Measurements from ENCODE around the gene KIF27.
A peak's percentile ranks its signal among the peaks of the same experiment; 100 is the strongest.
"Not testable (repeated sequence)": the region's sequence is repeated elsewhere in the genome, so short reads cannot be mapped to it uniquely, and the experiment has no call there.

KIF27 gene

DNA sequence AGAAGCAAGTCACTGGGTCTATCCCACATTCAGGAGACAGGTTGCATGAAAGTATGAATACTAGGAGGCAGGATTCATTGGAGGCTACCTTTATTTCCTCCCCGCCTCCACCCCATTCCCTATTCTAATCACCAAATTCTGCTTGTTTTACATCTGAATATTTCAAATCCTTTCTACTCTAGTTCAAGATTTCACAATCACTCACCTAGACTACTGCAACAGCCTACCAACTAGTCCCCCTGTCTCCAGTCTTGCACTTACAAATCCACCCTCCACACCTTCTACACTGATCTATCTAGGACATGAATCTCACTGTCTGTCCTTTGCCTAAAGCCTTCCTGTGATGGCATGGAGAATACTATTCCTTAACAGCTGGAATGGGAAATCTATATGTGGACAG is 6.4 kb upstream of the KIF27 start:
- no peak for DNase-seq

DNA sequence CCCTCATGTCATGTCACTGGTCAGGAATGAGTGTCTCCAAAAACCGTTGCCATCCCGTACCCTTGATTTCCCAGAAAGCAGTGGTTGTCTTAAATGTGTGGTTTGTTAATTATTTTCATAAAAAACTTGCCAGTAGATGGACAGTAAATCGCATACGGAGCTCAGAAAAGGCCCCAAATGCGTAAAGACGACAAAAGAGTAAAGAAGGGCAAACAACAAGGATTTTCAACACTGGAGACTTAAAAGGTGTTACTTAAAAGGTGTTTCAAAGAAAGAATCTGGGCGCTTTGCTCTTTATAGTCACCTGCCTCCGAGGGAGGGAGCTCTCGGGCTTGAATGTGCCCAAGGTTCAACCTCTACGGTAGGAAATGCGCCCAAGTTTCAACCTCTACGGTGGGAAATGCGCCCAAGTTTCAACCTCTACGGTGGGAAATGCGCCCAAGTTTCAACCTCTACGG is 734 bp downstream of the KIF27 start:
- DNase-seq, result no peak

DNA sequence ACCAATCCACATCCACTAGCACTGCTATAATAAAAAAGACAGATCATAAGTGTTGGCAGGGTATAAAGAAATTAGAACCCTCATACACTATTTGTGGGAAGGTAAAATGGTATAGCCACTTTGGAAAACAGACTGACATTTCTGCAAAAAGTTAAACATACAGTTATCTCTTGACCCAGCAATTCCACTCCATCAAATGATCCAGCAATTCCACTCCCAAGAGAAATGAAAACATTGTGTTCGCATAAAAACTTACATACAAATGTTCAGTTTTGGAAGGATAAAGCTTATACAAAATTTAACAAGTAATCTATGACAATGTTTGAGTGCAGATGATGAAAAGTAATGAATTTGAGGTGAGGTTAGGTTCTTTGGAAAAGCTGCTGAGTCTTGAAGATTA is 2.1 kb downstream of the KIF27 start:
- DNase-seq, result no peak

DNA sequence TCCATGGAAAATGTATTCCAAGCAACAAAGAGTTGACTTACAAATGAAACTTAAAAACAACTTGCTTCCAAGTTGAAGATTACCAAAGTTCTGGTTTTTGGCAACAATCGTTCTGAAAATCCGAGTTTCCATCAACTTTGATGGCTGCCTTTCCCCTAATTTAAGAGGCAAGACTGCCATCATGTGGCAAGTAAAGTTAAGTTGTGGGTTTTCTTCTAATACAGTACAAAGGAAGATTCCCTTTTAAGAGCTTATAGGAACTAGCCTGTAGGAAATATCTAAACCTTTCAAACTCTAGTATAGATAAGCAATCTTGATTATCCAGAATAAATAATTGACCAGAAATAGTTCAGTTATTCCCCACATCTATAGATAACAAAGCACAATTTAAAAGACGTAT is 9.0 kb downstream of the KIF27 start:
- DNase-seq, result not testable (repeated sequence)

DNA sequence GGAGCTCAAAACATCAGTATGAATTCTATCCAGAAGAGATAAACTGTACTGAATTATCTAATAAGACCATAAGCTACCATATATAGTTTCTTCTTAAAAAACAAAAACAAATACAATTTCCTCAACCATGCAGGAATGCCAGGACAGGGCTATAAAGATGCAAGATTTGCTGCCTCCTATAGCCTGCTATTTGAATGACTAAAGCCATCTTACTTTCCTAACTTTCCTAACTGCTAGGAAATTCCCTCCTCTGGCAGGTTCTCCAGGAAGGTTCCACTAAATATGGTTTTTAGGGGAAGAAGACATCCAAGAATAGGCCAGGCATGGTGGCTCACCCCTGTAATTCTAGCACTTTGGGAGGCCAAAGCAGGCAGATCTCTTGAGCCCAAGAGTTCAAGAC is 15.1 kb downstream of the KIF27 start:
- no peak for DNase-seq

DNA sequence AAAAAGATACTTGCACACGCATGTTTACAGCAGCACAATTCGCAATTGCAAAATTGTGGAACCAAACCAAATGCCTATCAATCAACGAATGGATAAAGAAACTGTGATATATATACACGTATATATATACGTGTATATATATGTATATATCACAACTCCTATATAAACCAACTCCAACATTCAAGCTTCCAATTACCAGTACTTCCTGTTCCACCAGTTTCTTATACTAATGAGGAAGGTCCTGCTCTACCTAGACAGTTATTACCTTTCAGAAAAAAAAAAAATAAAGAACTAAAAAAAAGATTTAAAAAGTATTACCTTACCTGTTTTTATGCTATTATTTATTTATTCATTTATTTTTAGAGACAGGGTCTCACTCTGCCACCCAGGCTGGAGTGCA is 20.6 kb downstream of the KIF27 start:
- DNase-seq, result not testable (repeated sequence)

DNA sequence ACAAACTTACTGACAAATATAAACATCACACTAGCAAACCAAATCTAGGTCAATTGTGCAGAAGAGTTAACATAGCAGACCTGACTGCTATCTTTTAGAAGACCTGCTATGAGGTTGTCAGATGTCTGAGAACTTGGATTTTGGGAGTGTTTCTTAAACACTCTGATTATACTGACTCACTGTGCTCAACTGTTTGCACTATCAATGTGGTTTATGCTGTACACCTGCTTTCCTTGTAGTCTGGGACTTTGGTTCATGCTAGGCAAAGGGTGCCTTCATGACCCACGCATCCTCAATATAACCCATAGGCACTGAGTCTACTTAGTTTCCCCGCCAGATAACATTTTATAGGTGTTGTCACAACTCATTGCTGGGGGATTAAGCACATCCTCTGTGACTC is 26.9 kb downstream of the KIF27 start:
- not testable (repeated sequence) for DNase-seq

DNA sequence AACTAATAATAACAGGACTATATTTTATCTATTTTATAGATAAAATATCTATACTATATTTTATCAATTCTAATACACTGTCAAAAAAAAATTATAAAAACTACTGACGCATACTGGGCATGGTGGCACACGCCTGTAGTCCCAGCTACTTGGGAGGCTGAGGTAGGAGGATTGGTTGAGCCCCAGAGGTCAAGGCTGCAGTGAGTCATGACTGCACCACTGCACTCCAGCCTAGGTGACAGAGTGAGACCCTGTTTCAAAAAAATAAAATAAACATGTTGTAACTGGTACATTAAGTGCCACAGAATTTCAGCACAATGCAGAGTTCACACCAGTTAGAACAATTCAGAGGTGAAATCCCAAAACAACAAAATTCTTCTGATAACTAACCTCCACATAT is 34.7 kb downstream of the KIF27 start:
- DNase-seq, result not testable (repeated sequence)

DNA sequence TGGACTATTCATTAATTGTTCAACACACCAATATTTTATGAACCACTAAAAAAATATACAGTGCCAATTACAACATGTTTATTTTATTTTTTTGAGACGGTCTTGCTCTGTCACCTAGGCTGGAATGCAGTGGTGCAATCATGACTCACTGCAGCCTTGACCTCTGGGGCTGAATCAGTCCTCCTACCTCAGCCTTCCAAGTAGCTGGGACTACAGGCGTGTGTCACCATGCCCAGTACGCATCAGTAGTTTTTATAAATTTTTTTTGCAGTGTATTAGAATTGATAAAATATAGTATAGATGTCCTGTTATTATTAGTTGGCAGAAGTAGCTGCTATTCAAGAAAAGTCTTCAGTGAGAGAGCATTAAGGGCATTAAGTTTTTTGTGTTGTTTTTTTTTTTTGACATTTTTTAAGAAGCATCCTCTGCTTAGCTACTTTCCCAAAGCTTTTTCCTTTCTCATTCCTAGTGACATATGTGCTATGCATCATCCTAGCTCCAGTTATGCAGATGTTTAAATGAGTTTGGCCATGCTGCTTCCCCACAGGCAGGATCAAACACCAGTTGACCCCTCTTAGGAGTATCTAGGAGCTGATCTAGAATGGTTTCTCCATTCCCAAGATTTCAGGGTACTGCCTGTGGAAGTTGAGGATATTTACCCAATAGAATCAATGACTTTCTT is 35.5 kb downstream of the KIF27 start:
- DNase-seq, result not testable (repeated sequence)

DNA sequence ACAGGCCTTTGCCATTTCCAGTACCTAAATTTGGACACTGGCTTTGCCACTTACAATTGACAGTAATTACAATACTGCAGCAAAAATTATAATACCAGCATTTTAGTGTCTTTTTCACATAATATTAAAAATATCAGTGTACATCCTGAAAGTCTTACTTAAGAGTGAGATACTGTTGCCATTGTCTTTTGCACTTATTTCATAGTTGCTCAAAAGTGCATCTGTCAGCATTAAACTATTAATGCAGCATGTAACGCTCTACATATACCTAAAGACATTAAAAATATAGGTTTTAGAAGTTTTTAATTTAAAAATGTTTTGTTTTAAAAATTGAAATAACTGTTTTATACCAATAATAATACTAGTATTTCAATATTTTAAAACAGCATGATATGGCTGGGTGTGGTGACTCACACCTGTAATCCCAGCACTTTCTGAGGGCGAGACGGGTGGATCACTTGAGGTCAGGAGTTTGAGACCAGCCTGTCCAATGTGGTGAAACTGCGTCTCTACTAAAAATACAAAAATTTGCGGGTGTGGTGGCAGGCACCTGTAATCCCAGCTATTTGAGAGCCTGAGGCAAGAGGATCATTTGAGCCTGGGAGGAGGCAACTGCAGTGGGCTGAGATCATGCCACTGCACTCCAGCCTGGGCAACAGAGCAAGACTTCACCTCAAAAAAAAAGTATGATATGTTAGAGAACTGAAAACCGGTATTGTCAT is 39.4 kb downstream of the KIF27 start:
- not testable (repeated sequence) for DNase-seq

DNA sequence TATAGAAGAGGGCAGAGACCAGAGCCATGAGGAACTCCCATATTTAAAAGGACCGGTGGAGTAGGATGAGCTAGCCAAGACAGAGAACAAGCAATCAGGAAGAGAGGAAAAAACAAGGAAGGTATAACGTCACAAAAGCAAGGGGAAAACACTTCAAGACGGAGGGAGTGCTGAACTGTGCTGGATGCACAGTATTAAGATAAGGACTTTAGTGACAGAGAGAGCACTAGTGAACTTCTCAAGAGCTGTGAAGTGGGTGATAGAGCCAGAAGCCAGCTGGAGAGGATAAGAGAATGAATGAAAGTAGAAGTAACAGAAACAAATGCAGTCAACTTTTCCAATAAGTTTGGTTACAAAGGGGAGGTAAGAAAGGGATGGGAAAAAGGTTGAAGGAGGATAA is 45.7 kb downstream of the KIF27 start:
- DNase-seq, result not testable (repeated sequence)

DNA sequence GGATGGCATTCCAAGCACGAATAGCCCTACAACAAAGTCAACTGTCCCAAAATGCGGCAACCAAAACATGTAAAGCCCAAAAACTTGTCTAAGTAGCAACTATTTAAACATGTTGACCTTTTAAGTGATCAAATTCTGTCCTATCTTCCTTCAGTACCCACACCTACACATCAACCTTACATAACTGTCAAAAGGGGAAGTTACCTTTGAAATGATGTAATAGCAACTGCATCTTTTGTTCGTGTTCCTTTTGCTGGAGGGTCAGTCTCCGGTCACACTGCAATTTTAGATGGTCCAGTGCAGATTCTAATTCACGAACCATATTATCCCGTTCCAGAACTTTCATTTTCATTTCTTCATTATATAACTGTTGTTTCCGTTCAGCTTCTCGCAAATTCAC is 71.3 kb downstream of the KIF27 start:
- DNase-seq, result not testable (repeated sequence)

DNA sequence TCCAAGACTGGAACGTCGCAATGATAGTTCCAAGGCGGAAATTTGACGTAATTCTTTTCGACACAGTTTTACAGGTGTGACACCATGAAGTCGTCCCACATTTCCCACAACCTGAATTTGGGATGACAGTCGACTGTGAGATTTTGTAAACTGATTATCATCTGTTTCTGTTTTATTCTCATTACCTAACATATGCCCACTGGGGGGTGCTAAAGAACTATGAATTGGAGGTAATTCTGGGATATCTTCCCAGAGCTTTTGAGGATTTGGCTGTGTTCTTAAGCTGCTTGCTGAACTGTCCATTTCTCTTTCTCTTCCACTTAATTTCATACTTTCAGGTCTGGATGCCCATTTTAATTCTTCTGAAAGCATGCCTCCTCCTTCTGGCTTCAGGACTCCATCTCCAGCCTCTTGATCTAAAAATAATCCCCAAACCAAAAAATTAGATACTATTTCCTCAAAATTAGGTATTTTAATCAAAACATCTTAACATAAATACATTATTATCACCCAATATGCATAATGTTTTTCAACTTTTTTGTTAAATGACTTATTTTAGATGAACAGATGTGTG is 84.1 kb downstream of the KIF27 start:
- not testable (repeated sequence) for DNase-seq

DNA sequence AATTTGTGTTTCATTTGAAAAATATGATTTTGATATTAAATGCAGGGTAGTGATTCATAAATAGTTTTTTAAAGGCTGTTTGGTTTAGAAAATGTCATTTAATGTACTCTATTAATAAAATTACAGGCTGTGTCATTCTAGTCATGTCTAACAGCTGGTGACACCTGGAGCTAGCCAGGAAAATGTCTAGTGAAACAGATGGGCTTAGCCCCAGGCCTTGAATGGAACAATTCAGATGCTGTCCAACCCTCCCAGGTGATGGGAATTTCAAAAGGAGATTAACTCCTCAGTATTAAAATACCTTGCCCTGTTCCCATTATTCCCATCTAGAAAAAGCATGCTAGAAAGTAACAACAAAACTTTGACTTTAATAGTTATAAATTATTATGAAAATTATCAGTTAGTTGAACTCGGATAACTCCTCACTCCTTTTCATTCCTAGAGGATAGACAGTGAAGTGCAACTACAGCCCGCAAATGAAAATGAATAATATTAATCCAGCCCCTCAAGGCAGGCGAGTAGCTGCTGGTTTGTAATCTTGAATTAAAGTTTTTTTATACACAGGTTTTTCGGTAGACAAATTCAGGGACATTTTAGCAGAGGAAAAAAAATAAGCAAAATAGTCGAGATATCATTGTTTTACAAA is 90.7 kb downstream of the KIF27 start:
- DNase-seq, result not testable (repeated sequence)

DNA sequence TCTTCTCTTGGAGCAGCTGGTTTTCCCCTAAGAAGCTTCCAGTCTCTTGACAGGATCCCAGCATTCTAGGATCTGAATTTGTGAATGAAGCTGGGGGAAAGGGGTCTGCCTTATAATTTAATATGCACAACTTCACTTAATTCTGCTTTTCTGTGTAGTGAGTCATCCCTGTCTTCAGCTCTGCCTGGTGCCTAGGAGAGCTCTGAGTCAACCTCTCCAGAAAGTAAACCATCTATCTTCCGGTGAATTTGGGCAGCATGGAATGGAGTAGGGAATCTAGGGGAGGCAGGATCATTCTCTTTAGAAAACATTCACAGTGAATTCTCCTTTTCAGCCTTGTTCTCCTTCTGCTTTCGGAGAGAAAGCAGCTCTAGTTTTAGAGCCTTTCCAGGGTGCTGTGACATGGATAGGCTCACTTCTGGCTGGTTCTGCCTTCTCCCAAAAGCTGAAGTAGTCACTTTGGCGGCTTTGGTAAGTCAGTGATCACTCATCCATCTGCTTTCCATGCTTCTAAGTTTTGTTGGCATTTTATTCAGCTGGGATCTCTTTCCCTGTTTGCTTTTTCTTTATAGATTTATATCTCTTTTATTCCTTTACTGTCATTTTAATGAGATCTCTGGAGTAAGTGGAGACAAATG is 96.1 kb downstream of the KIF27 start:
- DNase-seq, result not testable (repeated sequence)

DNA sequence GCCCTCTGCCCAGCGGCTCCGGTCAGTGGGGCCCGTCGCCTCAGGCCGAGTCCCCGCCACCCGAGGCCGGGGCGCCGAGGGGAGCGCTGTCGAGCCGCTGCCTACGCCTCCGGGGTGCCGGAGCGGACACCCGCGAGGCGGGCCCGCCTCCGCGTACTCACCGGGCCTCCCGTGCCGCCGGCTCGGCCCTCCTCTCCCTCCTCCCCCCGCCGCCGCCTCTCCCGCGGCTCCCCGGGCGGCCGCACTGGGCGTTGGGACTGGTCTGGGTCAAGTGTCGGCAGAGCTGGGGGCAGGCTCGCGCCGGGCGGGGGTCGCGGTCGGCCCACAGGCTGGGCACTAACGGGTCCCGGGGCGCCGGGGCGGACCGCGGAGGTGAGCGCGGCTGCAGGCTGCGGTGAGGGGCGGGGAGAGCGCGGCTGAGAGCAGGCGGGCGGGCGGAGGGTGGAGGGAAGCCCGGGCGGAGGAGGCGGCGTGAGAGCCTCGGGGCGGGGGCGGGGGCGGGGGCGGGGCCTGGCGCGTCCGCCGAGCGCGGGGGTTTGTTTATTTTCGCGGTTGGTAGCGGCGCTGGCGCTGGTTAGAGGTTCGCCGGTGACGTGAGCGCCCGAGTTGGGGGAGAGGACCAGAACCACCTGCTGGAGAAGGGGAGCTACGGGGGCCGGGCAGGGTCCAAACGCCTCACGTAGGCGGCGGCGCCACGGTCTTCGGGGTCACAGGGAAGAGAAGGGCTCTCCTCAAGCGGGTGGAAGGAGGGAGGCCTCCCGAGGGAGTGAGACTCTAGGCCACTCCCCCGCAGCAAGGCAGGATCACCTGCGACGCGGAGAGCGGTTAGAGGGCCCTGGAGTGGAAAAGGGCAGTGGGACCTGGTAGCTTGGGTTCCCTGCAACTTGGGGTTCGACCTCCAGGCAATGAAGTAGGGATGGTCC is 103.6 kb downstream of the KIF27 start, which contains the start of gene GKAP1:
TSS of gene GKAP1 (minus strand) at position 414 of the 923 bp plus-strand sequence. CDS start 11,252 bp downstream, outside the sequence.
- DNase-seq, result peak; percentile 91

DNA sequence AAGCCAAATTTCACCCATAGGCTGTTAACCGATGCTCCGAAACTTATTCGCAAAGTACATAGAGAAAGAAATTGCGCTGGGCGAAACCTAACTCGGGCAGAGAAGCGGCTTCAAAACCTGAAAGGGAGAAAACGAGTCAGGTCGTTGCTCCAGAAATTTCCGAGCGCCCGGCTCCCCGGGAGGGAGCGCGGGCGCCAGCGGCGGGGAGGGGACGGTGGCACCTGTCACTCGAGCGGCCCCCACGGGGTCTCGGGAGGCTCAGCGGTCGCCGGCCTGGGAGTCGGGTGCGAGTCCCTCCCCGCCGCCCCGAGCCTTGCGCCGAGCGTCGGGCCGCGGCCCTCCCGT is 104.2 kb downstream of the KIF27 start:
- not testable (repeated sequence) for DNase-seq

DNA sequence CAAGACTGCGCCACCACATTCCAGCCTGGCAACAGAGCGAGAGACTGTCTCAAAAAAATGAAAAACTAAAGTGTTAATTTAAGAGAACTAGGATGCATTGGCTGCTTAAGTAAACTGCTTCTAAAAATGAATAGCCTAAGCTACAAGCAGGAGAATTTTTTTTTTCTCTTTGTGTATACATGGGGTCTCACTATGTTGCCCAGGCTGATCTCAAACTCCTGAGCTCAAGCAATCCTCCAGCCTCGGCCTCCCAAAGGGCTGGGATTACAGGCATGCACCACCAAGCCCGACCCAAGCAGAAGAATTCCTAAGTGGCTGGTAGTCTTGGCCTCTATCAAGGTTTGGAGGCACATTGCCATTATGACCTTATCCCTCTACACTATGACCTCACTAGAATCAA is 106.1 kb downstream of the KIF27 start:
- not testable (repeated sequence) for DNase-seq

DNA sequence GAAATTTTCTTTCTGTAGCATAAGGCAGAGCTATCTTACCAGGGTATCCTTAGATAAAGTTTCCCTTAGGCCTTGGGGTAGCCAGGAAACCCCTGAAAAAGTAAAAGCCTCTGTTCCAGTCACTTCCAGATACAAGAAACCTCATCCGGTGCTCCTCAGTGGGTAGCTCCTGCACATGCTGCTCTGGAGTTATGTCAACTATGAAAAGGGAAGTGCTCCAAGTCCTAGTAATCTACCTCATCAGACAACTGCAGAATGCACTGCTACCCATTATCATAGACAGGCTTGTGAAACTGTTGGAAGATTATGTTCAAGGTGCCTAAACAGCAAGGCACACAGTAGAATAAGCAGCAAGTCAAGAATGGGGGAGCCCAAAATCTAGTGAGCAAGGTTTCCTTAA is 112.0 kb downstream of the KIF27 start:
- not testable (repeated sequence) for DNase-seq

DNA sequence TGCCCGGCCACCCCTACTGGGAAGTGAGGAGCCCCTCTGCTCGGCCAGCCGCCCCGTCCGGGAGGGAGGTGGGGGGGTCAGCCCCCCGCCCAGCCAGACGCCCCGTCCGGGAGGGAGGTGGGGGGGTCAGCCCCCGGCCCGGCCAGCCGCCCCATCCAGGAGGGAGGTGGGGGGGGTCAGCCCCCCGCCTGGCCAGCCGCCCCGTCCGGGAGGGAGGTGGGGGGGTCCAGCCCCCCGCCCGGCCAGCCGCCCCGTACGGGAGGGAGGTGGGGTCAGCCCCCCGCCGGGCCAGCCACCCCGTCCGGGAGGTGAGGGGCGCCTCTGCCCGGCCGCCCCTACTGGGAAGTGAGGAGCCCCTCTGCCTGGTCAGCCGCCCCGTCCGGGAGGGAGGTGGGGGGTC is 116.8 kb downstream of the KIF27 start:
- not testable (repeated sequence) for DNase-seq

DNA sequence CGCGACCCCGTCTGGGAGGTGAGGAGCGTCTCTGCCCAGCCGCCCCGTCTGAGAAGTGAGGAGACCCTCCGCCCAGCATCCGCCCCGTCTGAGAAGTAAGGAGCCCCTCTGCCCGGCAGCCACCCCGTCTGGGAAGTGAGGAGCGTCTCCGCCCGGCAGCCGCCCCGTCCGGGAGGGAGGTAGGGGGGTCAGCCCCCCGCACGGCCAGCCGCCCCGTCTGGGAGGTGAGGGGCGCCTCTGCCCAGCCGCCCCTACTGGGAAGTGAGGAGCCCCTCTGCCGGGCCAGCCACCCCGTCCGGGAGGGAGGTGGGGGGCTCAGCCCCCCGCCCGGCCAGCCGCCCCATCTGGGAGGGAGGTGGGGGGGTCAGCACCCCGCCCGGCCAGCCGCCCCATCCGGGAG is 117.3 kb downstream of the KIF27 start:
- DNase-seq, result not testable (repeated sequence)
